ENCODE data around the gene UGT1A6. TPM values are rescaled to one million over a fixed set of nuclear protein-coding genes. Genes with fewer than 3 reads are reported as not detected.

The UGT1A6 gene
- total RNA-seq, 2 donors from 2014 or later = not detected

DNA sequence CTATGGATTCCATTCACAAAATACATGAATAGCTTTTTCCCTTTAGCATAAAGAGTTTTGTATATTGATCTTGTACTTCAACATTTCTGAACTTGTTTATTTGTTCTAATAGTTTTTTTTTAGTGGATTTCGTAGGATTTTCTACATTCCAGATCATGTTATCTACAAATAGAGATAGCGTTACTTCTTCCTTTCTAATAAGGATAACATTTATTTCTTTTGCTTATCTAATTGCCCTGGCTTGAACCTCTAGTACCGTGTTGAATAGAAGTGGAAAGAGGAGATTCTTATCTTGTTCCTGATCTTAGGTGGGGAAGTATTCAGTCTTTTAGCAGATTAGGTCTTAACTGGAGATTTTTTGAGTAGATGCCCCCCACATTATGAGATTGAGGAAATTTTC is 9.5 kb downstream of the UGT1A6 start:
- Histone ChIP-seq H3K36me3 (ENCODE audit: control insufficient read depth, insufficient read depth, low read length) (no peaks in the 10 kb centered on the region), H3K9ac (ENCODE audit: extremely low read depth, low read length, poor library complexity, severe bottlenecking) (no peak overlapping the region), H3K27me3 (ENCODE audit: control insufficient read depth, insufficient read depth, low read length, poor library complexity, severe bottlenecking) (no peaks in the 10 kb centered on the region), H3K4me1 (ENCODE audit: control insufficient read depth, insufficient read depth, low read length) (peaks cover 6% of the 10 kb centered on the region), H3K9me3 (ENCODE audit: control insufficient read depth, low read length) (no peaks in the 10 kb centered on the region), H3K27ac (ENCODE audit: low read depth, low read length) (no peak overlapping the region), H3K4me3 (ENCODE audit: low read length) (no peak overlapping the region)
- TF ChIP-seq, protein P1, sequence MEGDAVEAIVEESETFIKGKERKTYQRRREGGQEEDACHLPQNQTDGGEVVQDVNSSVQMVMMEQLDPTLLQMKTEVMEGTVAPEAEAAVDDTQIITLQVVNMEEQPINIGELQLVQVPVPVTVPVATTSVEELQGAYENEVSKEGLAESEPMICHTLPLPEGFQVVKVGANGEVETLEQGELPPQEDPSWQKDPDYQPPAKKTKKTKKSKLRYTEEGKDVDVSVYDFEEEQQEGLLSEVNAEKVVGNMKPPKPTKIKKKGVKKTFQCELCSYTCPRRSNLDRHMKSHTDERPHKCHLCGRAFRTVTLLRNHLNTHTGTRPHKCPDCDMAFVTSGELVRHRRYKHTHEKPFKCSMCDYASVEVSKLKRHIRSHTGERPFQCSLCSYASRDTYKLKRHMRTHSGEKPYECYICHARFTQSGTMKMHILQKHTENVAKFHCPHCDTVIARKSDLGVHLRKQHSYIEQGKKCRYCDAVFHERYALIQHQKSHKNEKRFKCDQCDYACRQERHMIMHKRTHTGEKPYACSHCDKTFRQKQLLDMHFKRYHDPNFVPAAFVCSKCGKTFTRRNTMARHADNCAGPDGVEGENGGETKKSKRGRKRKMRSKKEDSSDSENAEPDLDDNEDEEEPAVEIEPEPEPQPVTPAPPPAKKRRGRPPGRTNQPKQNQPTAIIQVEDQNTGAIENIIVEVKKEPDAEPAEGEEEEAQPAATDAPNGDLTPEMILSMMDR (conservative IDR thresholded peaks at IDR 0.05) = no peak
- Mint-ChIP-seq H3K4me3 (no peak overlapping the region), H3K36me3 (ENCODE audit: low read depth) (no peaks in the 10 kb centered on the region), H3K9me3 (peaks cover 3% of the 10 kb centered on the region), H3K27me3 (ENCODE audit: insufficient read depth) (peaks cover 1% of the 10 kb centered on the region), H3K27ac (no peak overlapping the region), H3K4me1 (peaks cover 24% of the 10 kb centered on the region)
- DNase-seq = no peak
- WGBS, 2 experiments (ENCODE audit: insufficient coverage in 1 of 2, insufficient read length in 1 of 2) = 78% methylated on average over 3 of the region's 3 CpGs; no CpG with 5 or more reads in 1 of the 2 experiments

DNA sequence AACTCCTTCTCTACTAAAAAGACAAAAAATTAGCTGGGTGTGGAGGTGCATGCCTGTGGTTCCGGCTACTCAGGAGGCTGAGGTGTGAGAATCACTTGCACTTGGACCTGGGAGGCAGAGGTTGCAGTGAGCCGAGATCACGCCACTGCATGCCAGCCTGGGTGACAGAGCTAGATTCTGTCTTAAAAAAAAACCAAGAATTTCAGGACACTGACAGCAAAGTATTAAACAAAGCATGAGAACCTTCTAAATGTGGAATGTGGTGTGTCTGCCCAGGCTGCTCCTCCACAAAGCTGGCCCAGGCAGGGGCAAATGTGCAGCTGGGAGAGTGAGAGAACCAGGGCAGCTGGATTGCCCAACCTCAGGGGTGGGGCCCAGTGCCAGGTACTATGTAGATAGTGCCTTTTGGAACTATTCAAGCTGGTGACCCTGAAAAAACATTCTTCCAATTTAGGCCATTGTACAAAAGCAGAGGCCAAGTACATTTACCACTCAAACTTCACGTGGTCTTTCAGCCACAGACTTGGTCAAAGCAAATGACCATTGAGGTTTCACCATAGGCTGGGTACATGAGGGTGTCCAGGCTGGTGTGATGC is 13.3 kb downstream of the UGT1A6 start:
- H3K4me3 Mint-ChIP-seq = no peak overlapping the region
- no peak overlapping the region for H3K4me3 ChIP-seq (ENCODE audit: low read length)
- no peak overlapping the region for H3K9ac ChIP-seq (ENCODE audit: extremely low read depth, low read length, poor library complexity, severe bottlenecking)
- no peaks in the 10 kb centered on the region for H3K9me3 ChIP-seq (ENCODE audit: control insufficient read depth, low read length)
- H3K4me1 Mint-ChIP-seq = peaks cover 18% of the 10 kb centered on the region
- no peaks in the 10 kb centered on the region for H3K36me3 Mint-ChIP-seq (ENCODE audit: low read depth)
- TF ChIP-seq, protein P1 (conservative IDR thresholded peaks at IDR 0.05) = no peak
- no peaks in the 10 kb centered on the region for H3K4me1 ChIP-seq (ENCODE audit: control insufficient read depth, insufficient read depth, low read length)
- H3K27me3 Mint-ChIP-seq (ENCODE audit: insufficient read depth) = peaks cover 1% of the 10 kb centered on the region
- no peak for DNase-seq
- H3K27ac Mint-ChIP-seq = no peak overlapping the region
- H3K27ac ChIP-seq (ENCODE audit: low read depth, low read length) = no peak overlapping the region
- peaks cover 3% of the 10 kb centered on the region for H3K9me3 Mint-ChIP-seq
- H3K36me3 ChIP-seq (ENCODE audit: control insufficient read depth, insufficient read depth, low read length) = no peaks in the 10 kb centered on the region
- no peaks in the 10 kb centered on the region for H3K27me3 ChIP-seq (ENCODE audit: control insufficient read depth, insufficient read depth, low read length, poor library complexity, severe bottlenecking)
- WGBS, 2 experiments (ENCODE audit: insufficient coverage in 1 of 2, insufficient read length in 1 of 2) = 73 to 75% methylated on average over 4 of the region's 4 CpGs

DNA sequence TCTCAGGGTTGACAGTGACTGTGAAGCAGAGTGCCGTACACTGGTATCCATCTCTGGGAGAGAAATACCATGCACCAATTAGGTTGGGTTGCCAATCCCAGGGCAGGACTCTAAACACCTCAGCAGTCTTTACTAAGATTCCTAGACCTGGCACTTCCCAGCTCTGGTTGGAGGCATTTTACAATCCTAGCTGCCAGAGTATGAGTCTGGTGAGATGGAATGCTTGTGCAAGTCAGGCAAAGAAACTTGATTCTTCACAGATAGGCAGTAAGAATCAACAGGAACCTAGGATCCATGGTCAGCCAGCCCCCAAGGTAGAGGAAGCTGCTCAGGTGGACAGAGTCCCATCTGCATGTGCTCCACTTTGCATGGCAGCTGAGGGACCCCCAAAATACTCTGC is 14.0 kb downstream of the UGT1A6 start:
- Histone ChIP-seq H3K4me1 (ENCODE audit: control insufficient read depth, insufficient read depth, low read length) (no peaks in the 10 kb centered on the region), H3K27me3 (ENCODE audit: control insufficient read depth, insufficient read depth, low read length, poor library complexity, severe bottlenecking) (no peaks in the 10 kb centered on the region), H3K4me3 (ENCODE audit: low read length) (no peak overlapping the region), H3K9ac (ENCODE audit: extremely low read depth, low read length, poor library complexity, severe bottlenecking) (no peak overlapping the region), H3K27ac (ENCODE audit: low read depth, low read length) (no peak overlapping the region), H3K9me3 (ENCODE audit: control insufficient read depth, low read length) (no peaks in the 10 kb centered on the region), H3K36me3 (ENCODE audit: control insufficient read depth, insufficient read depth, low read length) (no peaks in the 10 kb centered on the region)
- Mint-ChIP-seq H3K9me3 (no peaks in the 10 kb centered on the region), H3K36me3 (ENCODE audit: low read depth) (no peaks in the 10 kb centered on the region), H3K27me3 (ENCODE audit: insufficient read depth) (no peaks in the 10 kb centered on the region), H3K4me3 (no peak overlapping the region), H3K27ac (no peak overlapping the region), H3K4me1 (peaks cover 18% of the 10 kb centered on the region)
- WGBS, 2 experiments (ENCODE audit: insufficient coverage in 1 of 2, insufficient read length in 1 of 2) = 71% methylated on average over 1 of the region's 1 CpG; no CpG with 5 or more reads in 1 of the 2 experiments
- TF ChIP-seq, protein P1 (conservative IDR thresholded peaks at IDR 0.05) = no peak
- no peak for DNase-seq
